ELR (cell line): ENCODE results near the gene CRYBG2.
"Not testable (repeated sequence)": the region's sequence is repeated elsewhere in the genome, so short reads cannot be mapped to it uniquely, and the experiment has no call there.

ENCODE experiments used
- DNase-seq: peaks from one replicate; pipeline ENCODE4 v3.0.0-alpha.2; 2015; ENCODE audit warnings: low read depth

CRYBG2 gene, protein sequence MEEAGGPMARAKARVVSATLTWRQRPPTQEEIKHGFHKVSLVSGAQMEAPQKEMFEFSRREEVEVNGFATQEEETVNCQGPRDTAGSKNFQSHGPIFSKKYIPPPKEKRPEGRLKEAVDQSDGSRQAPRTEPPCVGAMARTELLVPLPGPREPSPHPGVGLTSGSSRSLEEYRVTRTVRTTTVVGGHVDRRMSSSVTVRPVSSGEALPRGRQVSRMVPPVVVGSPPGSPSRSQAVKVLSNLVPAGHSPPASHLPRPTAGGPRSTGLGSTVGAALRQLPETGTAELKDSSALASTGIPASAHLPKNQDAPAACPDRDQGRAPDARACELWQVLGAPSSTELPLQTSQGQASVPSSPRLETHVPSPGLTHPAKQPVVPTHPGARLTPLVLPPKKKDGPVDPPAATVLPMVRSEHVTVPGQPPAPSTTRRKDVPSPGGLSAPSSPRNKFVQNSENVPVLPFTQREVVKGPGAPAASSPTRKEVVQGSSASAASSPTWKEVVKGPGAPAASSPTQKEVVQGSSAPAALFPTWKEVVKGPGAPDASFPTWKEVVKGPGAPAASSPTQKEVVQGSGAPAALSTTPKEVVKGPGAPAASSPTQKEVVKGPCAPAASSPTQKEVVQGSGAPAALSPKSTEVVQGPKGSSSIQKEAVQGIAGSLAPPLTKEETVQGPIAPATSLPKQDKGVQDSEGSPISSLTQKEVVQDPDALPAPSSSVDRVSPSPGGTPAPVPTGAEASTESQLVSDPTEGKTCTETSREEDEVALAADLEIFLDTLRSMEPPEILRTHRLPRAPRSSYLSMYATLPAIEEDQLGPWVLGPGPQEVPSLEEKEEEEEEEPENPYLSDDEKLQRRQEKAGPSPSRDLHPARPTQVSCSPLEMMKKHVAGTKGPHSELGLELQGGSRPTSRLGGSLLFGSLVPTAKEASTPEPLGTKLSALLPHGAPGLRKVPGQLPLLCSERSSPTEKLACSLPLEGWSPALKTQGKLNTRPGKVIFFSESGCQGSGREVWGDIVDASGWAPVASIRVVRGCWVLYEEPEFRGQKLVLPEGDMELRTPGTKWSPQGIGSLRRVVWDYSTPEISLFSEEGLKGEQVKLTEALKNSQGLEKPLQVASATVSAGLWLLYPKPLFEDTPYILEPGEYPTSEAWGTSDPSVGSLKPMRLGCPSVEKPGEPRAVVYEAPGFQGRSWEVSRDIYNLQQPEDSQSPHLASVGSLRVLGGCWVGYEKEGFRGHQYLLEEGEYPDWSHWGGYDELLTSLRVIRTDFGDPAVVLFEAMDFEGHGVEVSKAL (N-terminal part only)

DNA sequence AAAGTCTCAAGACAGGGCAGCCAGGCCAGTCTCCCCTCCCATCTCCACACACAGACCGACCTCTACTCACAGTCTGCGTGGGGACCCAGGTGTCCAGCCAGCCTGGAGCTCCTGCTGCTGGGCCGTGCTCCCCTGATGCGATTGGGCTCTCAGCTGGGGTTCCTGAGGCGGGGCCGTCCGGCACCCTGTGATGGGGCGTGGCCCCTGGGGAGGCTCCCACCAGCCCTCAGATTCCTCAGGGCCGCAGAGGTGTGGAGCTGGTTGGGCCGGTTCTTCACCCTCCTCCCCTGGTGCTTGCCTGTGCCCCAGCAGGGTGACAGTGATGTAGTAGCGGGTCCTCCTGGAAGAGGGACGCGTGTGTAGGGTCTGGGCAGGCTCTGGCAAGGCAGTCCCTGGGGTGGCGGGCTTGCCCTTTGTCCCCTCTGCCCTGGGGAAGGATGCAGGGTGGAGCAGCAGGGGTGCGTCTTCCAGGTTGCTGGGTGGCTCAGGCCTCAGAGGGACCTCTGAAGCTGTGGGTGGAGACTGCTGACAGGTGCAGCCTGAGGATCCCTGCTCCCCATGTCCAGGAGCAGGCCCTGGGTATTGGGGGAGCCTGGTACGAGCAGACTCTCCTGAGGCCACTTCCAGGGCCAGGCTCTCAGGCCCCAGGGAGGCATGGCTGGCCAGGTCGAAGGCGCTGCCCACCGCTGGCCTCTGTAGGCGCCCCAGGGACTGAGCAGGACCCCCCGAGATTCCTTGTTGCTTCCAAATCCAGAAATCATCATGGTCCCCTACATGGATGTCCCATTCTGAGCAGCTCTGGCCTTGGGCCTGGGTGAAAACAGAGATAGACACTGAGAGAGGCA lies at the start of gene CRYBG2:
Gene CRYBG2, minus strand, starts transcription at position 155 of the 845 bp plus-strand sequence. CDS start 7,473 bp downstream, outside the sequence.
- no peak for DNase-seq

DNA sequence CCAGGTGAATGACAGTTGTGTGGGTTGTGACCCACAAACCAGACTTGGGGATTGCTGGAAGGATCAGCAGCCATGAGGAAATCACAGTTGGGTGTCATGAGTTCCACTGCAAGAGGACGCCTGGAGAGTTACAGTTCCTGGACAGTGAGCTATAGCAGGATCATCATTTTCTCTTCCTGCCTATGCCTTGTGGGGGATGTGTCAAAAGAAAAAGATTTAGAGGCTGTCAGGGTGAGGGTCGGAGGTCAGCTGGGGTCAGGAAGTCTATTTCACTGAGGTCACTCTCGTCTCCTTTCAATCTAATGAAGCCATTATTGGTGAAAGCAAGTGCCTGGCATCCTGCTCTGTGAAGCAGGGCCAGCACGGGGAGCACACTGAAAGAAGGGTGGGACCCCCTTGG lies 49.7 kb upstream of the CRYBG2 start:
- DNase-seq: peak; percentile 39

DNA sequence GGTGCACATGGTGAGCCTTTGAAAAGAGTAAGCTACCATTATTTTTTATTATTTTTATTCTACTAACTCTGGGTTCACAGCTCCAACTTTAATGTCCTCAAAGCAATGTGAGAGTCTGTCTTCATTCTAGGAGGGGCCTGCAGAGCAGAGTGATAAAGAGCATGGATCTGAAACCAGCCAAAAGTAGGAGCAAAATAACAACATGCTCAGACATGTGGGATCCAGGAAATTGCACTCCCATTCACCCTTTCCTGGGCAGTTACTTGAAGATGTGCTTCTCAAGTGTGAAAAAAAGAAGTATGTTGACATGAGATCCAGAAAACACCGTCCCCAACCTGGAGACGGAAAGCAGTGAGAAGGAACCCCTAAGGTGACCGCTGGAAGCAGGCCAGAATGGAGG lies 48.0 kb upstream of the CRYBG2 start:
- DNase-seq: no peak

DNA sequence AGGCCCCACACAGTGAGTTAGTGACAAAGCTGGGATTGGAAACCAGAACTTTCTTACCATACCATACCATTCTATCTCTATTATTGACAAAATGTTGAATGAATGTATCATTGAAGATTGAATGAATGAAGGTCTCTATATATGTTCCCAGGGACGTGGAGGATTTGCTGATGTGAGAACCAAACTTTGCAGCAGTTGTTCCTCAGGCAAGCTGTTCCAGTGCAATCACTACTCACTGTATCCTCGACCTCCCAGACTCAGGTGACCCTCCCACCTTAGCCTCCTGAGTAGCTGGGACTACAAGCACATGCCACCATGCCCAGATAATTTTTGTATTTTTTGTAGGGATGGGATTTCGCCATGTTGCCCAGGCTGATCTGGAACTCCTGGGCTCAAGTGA lies 45.1 kb upstream of the CRYBG2 start:
- no peak for DNase-seq

DNA sequence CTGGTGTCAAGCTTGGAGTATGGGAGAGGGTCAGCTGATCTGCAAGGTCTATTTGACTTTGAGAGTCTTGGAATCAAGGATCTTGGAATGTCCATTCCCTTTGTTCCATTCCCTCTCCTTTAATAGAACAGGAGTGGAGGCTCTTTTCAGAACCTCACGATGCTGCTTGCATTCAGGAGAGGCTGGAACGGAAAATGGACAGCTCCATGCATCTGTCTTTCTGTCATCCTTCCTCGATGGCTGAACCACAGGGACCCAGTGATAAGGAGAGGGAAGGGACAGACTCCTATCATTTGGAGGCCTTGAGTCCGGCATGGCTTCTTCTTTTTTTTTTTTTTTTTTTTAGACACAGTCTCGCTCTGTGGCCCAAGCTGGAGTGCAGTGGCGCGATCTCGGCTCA lies 41.8 kb upstream of the CRYBG2 start:
- no peak for DNase-seq

DNA sequence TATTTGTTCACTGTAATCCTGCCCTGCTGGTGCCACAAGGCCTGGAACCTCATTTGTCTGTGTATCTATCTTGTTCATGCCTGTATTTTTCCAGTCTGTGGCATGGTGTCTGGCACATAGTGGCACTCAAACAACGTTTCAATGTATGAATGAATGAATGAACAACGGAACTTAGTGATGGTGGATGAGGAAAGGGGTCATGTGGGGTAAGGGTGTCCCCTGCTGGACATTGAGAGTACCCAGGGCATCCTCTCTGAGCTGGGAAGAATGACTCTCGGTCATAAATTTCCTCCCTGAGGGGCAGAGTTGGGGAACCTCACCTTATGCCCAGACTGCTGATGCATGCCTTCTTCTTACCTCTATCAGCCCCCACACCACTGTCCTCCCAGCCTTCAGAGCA lies 37.5 kb upstream of the CRYBG2 start:
- DNase-seq: peak; percentile 76

DNA sequence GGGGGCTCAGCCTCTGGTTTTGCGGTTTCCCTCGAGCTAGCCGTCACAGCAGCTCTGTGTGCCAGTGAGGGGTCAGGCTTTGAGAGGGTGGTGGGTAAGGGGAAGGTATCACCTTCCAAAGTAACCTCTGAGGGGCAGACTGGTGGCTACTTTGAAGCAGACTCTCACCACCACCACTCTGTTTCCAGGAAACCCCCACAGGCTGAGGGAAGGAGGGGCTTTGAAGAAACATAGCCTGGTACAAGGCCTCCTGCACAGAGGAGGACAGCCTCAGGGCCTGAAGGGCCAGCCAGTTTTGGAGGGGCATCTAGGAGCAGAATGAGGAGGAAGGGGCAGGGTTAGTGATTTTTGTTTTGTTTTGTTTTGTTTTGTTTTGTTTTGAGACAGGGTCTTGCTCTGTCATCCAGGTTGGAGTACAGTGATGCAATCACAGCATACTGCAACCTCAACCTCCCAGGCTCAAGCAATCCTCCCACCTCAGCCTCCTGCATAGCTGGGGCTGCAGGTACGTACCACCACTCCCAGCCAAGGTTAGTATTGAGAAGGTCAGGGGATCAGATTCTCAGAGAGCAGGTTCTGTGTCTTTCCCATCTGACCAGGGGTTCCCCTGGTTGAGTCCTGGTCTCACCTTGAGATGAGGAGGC lies 35.8 kb upstream of the CRYBG2 start:
- DNase-seq: no peak

DNA sequence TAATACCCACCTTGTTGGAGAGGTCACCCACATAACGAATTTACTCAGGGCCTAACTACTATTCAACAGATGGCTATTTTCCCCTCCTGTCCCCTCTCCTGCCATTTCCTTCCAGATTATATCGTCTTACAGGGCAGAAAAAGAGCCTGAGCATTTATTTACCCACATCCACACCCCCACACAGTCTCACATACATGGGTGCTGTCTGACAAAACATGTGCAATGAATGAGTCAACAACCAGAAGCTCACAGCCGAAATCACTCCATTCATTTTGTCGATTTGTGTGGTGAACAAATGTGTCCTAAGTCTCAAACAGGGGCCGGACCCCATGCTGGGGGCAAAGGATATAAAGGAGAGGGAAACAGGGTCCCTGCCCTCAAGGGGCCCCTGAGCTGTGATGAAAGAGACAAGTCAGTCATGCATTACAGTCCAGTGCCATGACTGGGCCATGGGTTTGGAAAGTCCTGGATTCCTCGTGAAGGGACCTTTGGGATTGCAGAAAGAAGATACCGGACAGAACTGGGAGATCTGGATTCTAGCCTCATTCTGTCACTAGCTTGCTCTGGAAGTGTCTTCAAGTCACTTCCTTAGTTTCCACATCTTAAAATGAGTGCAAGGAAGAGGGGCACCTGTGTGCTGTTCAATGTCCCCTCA lies 35.0 kb upstream of the CRYBG2 start:
- peak; percentile 41 for DNase-seq

DNA sequence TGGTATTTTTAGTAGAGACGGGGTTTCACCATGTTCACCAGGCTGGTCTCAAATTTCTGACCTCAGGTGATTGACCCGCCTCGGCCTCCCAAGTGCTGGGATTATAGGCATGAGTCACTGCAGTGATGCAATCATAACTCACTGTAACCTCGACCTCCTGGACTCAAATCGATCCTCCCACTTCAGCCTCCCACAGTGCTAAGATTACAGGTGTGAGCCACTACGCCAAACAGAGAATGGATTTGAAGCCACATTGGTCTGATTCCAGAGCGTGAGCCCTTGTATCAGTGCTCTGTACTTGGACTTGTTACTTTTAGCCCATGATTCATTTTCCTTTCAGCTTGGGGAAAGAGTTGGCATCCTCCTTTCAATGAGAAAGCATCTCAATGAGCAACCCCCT lies 33.5 kb upstream of the CRYBG2 start:
- DNase-seq: peak; percentile 83

DNA sequence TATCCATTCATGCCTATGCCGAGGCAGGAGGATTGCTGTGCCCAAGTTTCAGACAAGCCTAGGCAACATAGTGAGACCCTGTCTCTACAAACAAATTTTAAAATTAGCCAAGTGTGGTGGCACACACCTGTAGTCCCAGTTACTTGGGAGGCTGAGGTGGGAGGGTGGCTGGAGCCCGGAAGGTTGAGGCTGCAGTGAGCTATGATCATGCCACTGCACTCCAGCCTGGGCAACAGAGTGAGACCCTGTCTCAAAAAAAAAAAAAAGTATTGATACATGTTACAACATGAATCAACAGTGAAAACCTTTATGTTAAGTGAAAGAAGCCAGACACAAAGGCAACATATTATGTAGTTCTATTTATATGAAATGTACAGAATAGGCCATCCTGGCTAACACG lies 31.1 kb upstream of the CRYBG2 start:
- DNase-seq: not testable (repeated sequence)

DNA sequence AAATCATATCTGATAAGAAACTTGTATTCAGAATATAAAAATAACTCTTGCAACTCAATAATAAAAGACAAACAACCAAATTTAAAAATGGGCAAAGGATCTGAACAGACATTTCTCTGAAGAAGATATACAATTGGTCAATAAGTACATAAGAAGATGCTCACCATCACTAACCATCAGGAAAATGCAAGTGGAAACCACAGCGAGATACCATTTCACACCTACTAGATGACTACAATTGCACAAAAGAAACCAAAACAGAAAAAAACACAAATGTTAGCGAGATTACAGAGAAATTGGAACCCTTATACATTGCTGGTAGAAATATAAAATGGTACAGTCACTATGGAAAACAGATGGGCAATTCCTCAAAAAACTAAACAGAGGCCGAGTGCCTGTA lies 30.1 kb upstream of the CRYBG2 start:
- DNase-seq: no peak

DNA sequence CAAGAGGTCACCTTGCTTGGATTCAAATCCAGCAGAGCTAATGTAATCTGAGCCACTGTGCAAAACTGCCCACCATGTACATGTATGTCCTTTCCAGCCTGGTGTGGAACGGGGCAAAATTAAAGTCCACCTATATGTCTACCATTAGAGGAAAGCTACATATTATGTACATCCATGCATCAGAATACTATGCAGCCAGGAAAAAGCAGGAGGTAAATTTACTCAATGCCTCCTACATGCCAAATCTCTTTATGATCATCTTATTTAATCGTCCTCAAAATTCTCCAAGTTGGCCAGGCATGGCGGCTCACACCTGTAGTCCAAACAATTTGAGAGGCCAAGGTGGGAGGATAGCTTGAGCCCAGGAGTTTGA lies 24.9 kb upstream of the CRYBG2 start:
- no peak for DNase-seq

DNA sequence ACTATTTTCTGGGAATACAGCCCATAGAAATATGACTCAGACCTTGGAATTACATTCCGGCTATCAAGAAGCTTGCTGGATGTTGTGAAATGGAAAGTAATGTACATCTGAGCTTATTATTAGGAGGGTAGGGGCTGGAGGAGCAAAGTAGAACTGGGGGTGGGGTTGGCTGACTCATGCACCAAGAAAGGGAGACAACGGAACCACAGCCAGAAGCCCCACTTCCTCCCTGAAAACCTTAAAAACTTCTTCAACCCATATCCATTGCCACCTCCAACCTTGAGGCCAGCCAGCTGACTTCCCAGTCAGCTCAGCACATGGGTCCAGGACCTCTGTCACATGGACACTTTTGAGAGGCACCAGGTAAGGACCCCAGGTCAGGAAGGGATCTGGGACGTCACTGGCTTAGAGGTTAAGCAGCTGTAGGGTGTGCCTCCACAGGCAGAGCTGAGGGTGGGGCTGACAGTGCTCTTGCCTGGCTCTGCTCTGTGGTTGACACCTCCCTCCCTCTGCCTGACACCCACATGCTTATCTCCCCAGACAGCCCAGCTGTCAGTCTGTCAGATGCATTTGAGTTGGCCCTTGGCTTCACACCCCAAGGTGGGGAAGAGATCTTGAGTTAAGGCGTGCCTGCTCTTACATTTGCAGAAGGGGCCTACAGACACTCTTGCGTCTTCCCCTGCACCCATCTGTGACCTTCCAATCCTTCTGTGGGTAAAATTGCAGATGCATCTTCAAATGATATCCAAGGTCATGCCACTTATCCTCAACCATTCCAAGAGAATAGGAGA lies 24.4 kb upstream of the CRYBG2 start:
- peak; percentile 93 for DNase-seq

DNA sequence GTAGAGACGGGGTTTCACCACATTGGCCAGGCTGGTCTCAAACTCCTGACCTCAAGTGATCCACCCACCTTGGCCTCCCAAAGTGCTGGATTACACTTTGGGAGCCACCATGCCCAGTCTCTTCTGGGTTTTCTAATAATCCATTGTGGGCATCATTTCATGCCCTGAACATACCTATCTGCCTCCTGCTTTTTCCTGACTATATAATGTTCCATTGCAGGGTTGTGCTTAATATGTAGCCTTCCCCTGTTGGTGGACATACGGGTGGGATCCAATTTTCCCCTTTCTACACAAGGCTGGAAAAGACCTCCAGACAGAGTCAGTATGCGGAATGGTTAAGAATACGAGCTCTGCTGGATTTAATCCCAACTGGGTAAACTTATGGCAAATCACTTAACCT lies 22.1 kb upstream of the CRYBG2 start:
- DNase-seq: no peak

DNA sequence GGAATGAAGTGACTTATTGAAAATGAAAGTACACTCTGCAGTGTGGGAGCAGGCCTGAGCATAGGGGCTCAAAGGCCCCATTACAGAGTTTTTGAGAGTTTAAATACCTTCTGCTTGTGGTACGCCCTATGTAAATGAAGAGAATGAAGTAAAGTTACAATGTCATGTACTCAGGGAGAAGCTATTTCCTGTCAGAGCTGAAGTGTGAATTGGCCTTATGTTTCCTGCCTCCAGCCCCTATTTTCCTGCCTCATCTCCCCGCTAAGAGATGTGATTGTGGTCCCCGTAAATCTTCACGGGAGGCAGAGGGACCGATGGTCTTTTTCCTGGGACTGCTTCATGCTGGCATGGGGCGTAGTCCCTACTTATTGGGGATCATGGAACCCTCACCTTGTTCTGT lies 21.2 kb upstream of the CRYBG2 start:
- peak; percentile 54 for DNase-seq

DNA sequence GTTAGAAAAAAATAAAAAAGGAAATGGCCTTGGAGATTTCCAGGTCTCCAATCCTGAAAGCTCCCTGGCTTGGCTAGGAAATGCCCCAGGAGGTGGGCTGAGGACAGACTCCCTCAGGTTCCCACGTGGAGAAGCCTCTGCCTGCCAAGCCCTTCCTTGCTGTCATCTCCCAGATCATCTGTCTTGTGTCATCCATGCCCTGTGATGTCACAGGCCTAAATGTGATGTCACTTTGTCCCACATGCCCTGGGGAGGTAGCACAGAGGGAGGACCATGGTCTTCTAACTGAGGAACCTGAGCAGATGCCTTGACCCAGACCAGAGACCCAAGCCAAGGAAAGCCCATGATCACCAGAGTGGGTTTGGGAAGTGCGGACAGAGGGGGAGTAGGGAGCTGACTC lies 20.4 kb upstream of the CRYBG2 start:
- DNase-seq: not testable (repeated sequence)

DNA sequence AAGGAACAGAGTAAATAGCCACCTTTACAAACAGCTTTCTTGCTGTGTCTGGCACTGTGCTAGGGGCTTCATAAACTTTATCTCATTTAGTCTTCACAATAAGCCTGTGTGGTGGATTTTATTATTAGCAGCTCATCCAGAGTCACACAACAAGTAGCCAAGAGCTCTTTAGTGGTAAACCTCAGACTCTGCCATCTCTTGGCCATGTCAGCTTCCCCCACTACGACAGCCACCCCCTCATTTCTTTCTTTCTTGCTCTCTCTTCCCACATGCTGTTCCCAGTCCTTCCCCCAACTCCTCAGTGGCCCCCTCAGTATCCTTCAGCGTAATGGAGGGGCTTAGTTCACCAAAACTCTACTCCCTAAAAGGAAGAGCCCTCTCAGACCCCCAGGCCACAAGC lies 19.9 kb upstream of the CRYBG2 start:
- no peak for DNase-seq

DNA sequence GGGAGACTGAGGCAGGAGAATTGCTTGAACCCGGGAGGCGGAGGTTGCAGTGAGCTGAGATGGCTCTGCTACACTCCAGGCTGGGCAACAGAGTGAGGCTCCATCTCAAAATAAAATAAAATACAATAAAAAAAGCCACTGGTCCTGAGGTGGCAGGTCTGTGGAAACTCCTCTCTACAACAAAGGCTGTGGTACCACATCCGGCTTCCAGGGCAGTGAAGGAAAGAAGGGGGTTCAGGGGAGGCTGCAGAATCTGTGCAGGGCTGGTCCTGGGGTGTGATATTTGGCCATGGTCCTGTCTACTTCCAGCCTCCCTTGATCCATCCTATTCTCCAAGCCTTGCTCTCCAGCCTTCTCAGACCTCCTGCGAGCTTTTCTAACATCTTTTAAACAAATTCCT lies 19.4 kb upstream of the CRYBG2 start:
- DNase-seq: no peak

DNA sequence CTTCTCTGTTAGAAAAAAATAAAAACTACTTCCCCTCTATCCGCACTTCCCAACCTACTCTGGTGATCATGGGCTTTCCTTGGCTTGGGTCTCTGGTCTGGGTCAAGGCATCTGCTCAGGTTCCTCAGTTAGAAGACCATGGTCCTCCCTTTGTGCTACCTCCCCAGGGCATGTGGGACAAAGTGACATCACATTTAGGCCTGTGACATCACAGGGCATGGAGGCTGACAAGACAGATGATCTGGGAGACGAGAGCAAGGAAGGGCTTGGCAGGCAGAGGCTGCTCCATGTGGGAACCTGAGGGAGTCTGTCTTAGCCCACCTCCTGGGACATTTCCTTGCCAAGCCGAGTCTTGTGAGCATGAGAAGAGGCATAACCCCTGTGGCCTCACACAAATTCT lies 18.7 kb upstream of the CRYBG2 start, which contains the start of gene ZNF683:
Gene ZNF683, minus strand, starts transcription at position 140 of the 400 bp plus-strand sequence. CDS start 4,179 bp downstream, outside the sequence.
- DNase-seq: not testable (repeated sequence)
